Measurements from ENCODE around the gene ATP7A.
"Not testable (repeated sequence)": the region's sequence is repeated elsewhere in the genome, so short reads cannot be mapped to it uniquely, and the experiment has no call there.

The ATP7A gene

GRCh38 chrX:77945031-77945430 lies 34.5 kb downstream of the ATP7A start:
- ATAC-seq, result not testable (repeated sequence)

- ATAC-seq, result no peak
These were observed 35.5 kb downstream of the ATP7A start for GRCh38 chrX:77945910-77946545.

GRCh38 chrX:77946571-77946970 lies 36.1 kb downstream of the ATP7A start:
- TF ChIP-seq PATZ1 (CRISPR knock-in tag; IDR thresholded peaks at IDR 0.05; ENCODE audit: borderline replicate concordance), result no peak
- no peak for TF ChIP-seq POU6F1 (CRISPR knock-in tag; IDR thresholded peaks at IDR 0.05; ENCODE audit: borderline replicate concordance, low read depth)
- no peak for ATAC-seq

More at GRCh38 chrX:77945910-77946545, 35.5 kb downstream of the ATP7A start:
- TF ChIP-seq ZNF8 (CRISPR knock-in tag; IDR thresholded peaks at IDR 0.05) (no peak), ARNTL (CRISPR knock-in tag; IDR thresholded peaks at IDR 0.05; ENCODE audit: borderline replicate concordance, low read depth) (no peak), BACH2 (CRISPR knock-in tag; IDR thresholded peaks at IDR 0.05; ENCODE audit: borderline replicate concordance) (no peak), CSDC2 (CRISPR knock-in tag; IDR thresholded peaks at IDR 0.05) (no peak), PPARA (CRISPR knock-in tag; IDR thresholded peaks at IDR 0.05; ENCODE audit: borderline replicate concordance) (no peak), CREB5 (CRISPR knock-in tag; IDR thresholded peaks at IDR 0.05; ENCODE audit: low read depth) (no peak), OSR1 (CRISPR knock-in tag; IDR thresholded peaks at IDR 0.05) (no peak), TSHZ2 (CRISPR knock-in tag; IDR thresholded peaks at IDR 0.05) (no peak), SNAI2 (CRISPR knock-in tag; IDR thresholded peaks at IDR 0.05) (no peak), PATZ1 (CRISPR knock-in tag; IDR thresholded peaks at IDR 0.05; ENCODE audit: borderline replicate concordance) (no peak), ZNF565 (CRISPR knock-in tag; conservative IDR thresholded peaks at IDR 0.05; ENCODE audit: low read depth) (no peak), ZFP30 (CRISPR knock-in tag; IDR thresholded peaks at IDR 0.05) (no peak), RARB (CRISPR knock-in tag; IDR thresholded peaks at IDR 0.05) (no peak), ISL1 (CRISPR knock-in tag; IDR thresholded peaks at IDR 0.05) (no peak), ZNF70 (CRISPR knock-in tag; IDR thresholded peaks at IDR 0.05) (no peak), ESRRG (CRISPR knock-in tag; IDR thresholded peaks at IDR 0.05) (no peak), ZFP3 (CRISPR knock-in tag; IDR thresholded peaks at IDR 0.05) (no peak), GLIS3 (CRISPR knock-in tag; IDR thresholded peaks at IDR 0.05) (no peak)

- ATAC-seq, result peak; percentile 26; the same call in 2 of the 3 replicates
- TF ChIP-seq GLIS3 (CRISPR knock-in tag; IDR thresholded peaks at IDR 0.05), result no peak
- TF ChIP-seq ZFP3 (CRISPR knock-in tag; IDR thresholded peaks at IDR 0.05), result no peak
- no peak for TF ChIP-seq CSDC2 (CRISPR knock-in tag; IDR thresholded peaks at IDR 0.05)
- TF ChIP-seq TOX (CRISPR knock-in tag; IDR thresholded peaks at IDR 0.05; ENCODE audit: borderline replicate concordance), result no peak
- no peak for TF ChIP-seq ZC3H10 (CRISPR knock-in tag; IDR thresholded peaks at IDR 0.05)
- TF ChIP-seq TCF4 (CRISPR knock-in tag; IDR thresholded peaks at IDR 0.05; ENCODE audit: borderline replicate concordance), result no peak
These were observed 39.3 kb downstream of the ATP7A start for GRCh38 chrX:77949840-77950239.
